ENCODE data around the gene EMC9.

DNA sequence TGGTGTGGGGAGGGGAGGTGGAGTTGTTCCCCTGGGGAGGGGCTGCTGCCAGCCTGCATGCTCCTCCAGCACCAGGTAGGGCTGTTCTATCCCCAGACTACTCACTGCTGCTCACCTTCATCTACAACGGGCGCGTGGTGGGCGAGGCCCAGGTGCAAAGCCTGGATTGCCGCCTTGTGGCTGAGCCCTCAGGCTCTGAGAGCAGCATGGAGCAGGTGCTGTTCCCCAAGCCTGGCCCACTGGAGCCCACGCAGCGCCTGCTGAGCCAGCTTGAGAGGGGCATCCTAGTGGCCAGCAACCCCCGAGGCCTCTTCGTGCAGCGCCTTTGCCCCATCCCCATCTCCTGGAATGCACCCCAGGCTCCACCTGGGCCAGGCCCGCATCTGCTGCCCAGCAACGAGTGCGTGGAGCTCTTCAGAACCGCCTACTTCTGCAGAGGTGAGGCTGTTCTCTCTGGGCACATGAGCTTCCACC is 23.2 kb upstream of the EMC9 start:
- TF ChIP-seq, protein P1, sequence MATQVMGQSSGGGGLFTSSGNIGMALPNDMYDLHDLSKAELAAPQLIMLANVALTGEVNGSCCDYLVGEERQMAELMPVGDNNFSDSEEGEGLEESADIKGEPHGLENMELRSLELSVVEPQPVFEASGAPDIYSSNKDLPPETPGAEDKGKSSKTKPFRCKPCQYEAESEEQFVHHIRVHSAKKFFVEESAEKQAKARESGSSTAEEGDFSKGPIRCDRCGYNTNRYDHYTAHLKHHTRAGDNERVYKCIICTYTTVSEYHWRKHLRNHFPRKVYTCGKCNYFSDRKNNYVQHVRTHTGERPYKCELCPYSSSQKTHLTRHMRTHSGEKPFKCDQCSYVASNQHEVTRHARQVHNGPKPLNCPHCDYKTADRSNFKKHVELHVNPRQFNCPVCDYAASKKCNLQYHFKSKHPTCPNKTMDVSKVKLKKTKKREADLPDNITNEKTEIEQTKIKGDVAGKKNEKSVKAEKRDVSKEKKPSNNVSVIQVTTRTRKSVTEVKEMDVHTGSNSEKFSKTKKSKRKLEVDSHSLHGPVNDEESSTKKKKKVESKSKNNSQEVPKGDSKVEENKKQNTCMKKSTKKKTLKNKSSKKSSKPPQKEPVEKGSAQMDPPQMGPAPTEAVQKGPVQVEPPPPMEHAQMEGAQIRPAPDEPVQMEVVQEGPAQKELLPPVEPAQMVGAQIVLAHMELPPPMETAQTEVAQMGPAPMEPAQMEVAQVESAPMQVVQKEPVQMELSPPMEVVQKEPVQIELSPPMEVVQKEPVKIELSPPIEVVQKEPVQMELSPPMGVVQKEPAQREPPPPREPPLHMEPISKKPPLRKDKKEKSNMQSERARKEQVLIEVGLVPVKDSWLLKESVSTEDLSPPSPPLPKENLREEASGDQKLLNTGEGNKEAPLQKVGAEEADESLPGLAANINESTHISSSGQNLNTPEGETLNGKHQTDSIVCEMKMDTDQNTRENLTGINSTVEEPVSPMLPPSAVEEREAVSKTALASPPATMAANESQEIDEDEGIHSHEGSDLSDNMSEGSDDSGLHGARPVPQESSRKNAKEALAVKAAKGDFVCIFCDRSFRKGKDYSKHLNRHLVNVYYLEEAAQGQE (IDR thresholded peaks at IDR 0.05; ENCODE audit: insufficient read depth in 1 of 2, low read depth in 2 of 2, low read length in 2 of 2): no peak
- TF ChIP-seq POLR2AphosphoS5 (IDR thresholded peaks at IDR 0.05; ENCODE audit: low read depth, low read length) (no peak), TAF1 (IDR thresholded peaks at IDR 0.05; ENCODE audit: borderline replicate concordance, insufficient read depth, low read length) (no peak)

All from PFSK-1 (cell line).